Fibroblast of skin of left quadriceps (primary cell): ENCODE measurements around the gene RAB27B.
"Not testable (repeated sequence)": the region's sequence is repeated elsewhere in the genome, so short reads cannot be mapped to it uniquely, and the experiment has no call there.

Experiments
- DNase-seq, 2 experiments: peaks; one replicate each; pipeline ENCODE4 v3.0.0-alpha.2; 2013; ENCODE audit warnings: low read depth in 2 of 2

RAB27B gene

DNA sequence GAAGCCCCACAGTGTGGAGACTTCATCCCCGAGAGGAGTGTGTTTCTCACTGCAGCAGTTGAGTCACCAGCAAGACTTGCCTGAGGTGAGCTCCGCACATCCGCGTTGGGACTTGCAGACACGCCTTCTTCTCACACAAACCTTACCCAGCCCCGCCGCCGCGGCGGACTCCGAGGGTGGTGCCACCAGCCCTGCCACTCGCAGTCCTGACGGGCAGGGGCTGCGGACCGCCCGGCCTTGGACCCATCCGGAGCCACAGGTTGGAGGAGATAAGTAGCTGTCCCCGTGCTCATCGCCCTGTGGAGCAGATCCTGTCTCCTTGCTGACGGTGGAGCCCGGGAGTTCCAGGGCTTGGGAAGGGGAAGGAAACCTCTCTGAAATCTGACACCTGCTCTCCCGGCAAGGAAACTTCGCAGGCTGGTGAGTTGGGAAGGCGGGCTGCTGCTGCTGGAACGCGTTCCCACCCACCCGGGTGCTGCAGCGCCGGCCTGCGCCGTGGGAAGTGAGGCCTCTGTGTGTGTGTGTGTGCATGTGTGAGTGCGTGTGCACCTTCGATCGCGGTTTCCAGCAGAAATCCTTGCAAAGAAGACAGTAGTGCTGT, at the start of gene RAB27B:
RAB27B (plus strand) TSS at position 197 of the 601 bp plus-strand sequence. CDS start 49,109 bp downstream, outside the sequence.
- DNase-seq = peak; percentile 58 to 62

DNA sequence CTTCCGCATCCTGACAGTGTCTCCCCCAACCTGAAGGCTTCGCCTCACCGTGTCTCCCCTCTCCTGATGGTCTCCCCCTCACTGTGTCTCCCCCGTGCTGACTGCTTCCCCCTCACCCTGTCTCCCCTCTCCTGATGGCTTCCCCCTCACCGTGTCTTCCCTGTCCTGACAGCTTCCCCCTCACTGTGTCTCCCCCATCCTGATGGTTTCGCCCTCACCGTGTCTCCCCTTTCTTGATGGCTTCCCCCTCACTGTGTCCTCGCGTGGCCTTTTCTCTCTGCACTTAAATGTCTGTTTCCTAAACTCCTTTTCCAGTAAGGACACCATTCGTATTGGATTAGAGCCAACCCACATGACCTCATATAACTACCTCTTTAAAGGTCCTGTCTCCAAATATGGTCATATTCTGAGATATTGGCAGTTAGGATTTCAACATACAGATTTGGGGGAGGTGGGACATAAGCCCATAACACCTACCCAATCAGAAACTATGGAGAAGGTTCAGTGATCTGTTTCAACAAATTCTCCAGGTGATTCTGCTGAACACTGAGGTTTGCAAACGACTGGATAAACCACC, 47.9 kb upstream of the RAB27B start:
- no peak for DNase-seq

DNA sequence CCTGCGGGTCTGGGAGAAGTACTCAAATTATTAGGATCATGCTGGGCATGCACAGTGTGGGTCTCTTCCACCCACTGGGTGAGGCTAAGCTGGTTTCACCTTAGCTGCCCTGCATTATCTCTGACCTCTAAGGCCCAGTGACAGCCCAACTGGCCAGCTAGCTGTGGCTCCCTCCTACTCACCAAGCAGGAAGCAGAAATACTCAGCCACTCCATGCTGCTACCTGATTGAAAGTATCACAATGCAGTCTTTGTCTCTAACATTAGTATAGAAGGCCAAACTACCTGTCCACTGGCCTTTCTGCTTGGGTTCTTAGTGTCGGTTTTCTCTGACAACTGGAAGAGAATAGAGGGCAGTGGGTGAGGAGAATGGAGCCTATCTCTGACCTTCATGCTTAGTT, 47.3 kb upstream of the RAB27B start:
- DNase-seq = no peak

DNA sequence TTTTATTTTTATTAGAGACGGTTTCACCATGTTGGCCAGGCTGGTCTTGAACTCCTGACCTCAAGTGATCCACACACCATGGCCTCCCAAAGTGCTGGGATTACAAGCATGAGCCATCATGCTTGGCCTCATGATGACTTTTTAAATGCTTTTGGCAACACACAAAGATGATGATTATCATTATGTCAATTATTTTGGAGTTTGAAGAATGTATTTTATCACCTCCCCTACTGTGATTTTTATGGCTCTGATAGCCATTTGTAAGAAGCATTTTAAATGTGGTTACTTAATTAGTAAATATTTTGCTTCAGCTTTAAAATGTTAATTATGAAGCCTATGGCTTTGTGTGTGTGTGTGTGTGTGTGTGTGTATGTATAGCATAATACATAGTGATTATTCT, 45.1 kb upstream of the RAB27B start:
- no peak for DNase-seq

GRCh38 chr18:54786206-54786605, 42.1 kb upstream of the RAB27B start:
- no peak for DNase-seq

DNA sequence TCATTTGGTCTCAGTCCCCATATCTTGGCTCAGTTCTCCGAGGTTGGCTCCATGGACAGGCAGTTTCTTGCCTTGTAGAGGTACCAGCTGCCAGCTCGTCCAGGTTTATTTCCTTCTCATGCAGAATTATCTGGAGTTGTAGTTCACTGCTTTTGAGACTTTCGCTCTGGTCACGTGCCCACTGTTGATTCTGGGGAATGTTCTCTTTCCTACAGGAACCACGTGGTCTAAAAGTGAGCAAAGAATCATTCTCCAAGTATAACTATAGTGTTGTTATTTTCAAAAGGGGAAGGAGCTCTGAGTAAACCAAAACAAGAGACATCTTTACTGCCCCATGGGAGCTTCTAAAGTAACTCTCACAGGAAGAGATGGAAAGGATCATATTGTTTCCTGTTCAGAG, 41.2 kb upstream of the RAB27B start:
- no peak for DNase-seq

GRCh38 chr18:54787616-54788015, 40.7 kb upstream of the RAB27B start:
- DNase-seq = peak; percentile 79 to 80

DNA sequence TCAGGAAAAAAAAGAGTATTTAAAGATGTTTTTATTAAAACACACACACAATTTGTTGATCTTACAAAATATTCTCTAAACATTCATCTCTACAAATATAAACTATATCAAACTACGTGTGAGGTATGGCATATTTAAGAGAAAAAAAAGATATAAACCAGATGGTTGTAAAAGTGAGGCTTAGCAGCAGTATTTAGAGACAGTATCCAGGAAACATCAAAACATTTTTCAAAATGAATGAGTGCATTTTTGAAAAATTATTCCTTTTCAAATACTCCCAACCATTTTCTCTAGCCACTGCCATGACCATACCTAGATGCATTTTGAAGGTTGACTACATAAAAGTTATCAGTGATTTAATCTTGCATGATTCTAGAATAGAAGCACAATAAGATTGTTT, 38.2 kb upstream of the RAB27B start:
- no peak for DNase-seq

- no peak for DNase-seq
Observed at GRCh38 chr18:54791657-54792056, 36.6 kb upstream of the RAB27B start.

DNA sequence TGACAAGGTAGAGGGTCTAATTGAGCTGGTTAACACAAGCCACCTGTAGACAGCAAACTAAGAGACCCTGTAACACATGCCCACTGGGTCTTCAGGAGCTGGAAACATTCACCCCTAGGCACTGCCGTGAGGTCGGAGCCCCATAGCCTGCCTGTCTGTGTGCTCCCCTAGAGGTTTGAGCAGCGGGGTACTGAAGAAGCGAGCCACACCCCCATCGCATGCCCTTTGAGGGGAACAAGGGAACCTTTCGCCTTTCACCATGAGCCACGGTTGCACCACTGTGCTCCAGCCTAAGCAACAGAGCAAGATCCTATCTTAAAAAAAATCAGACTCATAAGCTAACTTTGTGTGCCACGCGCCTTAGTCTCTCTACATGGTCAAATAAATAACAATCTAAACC, 36.2 kb upstream of the RAB27B start:
- no peak for DNase-seq

DNA sequence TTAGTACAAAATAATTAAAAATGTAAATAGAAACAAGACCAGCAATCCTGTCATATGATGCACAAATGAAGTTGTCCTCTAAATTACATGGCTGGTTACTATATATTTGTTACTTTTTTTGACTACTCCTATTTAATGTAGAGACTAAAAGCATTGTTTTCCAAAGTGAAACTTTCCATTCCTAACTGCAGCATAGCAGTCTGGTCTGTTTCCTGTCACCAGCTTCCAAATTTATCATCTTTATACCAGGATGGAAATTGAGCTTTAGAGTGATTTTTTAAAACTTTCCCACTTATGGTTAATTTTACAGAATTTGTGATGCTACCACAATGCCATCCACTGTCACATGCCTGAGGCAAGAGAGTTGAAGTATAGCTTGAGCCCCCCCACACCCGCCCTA, 33.5 kb upstream of the RAB27B start:
- no peak for DNase-seq

- DNase-seq = no peak
Observed at GRCh38 chr18:54798186-54798585, 30.1 kb upstream of the RAB27B start.

DNA sequence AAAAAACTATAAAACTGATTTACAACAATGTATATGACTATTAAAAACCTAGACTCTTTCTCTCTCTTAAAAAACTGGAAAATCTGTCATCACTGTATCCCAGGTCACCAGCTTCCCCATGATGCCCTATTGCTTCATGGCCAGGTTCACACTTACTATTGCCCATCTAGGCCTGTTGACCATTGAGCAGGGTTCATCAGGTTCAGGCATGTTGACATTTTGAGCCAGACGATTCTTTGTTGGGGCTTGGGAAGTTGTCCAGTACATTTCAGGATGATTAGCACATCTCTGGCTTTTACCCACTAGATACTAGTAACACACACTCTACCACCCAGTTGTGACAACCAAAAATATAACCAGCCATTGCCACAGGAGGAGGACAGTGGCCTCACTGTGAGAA, 26.9 kb upstream of the RAB27B start:
- no peak for DNase-seq

- no peak for DNase-seq
Observed at GRCh38 chr18:54802178-54802577, 26.1 kb upstream of the RAB27B start.

GRCh38 chr18:54802686-54803395, 25.4 kb upstream of the RAB27B start:
- DNase-seq = no peak

DNA sequence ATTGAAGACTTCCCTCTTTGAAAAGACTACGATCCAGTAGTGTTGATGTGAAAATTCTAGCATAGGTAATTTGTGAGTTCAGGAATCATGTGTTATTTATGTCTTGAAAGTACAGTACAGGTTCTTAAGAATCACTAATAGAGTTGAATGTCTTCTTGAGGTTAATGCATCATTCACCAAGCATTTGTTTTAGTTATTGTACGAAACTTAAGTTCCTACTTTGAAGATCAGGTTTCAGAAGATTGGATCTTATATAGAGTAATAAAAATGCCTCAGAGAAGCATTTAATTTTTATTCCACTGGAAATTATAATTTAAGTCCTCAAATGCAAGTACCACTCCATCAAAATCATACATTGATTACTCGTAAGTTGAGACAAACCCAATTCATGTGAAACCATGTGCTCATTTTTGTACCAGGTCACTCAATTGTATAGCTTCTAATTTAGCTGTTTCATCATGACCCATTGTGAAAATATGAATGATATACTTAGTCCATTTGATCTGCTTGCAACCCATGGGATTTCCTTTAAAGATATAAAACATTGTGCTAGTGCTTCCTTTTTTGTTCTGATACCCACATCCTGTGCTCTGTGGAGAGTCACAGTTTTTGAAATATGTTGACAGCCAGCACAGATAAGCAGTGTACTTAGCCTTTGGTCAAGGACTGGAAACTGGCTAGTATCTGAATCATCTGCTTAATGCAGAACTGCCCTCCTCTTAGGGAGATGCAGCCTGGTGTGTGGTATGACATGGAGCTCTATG, 22.5 kb upstream of the RAB27B start:
- peak; percentile 45 to 53 for DNase-seq

- DNase-seq = no peak
Observed at GRCh38 chr18:54806526-54806925, 21.8 kb upstream of the RAB27B start.

DNA sequence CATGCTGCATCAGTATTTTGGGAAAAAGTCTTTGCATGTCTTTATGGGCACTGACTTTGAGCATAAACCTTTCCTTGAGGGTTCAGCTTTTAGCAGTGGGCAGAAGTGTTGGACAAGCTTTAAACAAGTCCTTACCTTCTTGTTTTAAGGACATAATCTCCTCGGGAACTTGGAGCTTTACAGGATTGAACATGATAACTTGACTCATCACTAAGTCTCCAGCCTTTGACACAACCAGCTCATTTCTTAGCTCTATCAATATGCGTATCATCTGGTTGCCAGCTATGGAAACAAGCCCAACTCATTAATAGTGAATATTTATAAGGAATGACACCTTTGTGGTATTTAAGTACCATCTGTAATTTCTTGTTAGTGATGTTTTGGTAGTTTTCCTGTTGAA, 21.0 kb upstream of the RAB27B start:
- no peak for DNase-seq

DNA sequence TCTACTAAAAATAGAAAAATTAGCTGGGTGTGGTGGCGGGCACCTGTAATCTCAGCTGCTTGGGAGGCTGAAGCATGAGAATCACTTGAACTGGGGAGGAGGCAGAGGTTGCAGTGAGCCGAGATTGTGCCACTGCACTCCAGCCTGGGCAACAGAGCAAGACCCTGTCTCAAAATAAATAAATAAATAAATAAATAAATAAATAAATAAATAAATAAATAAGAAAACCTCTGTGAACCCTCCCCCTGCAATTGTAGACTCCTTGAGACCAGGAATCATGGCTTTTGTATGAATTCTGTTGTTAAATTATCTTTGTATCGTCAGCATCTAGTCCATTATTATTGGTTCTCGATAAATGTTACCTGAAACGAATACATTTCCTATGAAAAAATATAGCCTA, 17.6 kb upstream of the RAB27B start:
- not testable (repeated sequence) for DNase-seq

GRCh38 chr18:54812885-54813284, 15.4 kb upstream of the RAB27B start:
- DNase-seq = no peak

DNA sequence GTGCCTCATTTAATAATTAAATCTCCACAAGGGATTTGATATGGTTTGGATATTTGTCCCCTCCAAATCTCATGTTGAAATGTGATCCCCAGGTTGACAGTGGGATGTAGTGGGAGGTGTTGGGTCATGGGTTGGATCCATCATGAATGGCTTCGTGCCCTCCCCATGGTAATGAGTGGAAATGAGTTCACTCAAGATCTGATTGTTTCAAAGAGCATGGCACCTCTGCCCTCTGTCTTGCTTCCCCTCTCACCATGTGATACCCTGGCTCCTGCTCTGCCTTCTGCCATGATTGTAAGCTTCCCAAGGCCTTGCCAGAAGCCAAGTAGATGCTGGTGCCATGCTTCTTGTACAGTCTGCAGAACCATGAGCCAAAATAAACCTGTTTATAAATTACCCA, 15.0 kb upstream of the RAB27B start:
- DNase-seq = no peak

DNA sequence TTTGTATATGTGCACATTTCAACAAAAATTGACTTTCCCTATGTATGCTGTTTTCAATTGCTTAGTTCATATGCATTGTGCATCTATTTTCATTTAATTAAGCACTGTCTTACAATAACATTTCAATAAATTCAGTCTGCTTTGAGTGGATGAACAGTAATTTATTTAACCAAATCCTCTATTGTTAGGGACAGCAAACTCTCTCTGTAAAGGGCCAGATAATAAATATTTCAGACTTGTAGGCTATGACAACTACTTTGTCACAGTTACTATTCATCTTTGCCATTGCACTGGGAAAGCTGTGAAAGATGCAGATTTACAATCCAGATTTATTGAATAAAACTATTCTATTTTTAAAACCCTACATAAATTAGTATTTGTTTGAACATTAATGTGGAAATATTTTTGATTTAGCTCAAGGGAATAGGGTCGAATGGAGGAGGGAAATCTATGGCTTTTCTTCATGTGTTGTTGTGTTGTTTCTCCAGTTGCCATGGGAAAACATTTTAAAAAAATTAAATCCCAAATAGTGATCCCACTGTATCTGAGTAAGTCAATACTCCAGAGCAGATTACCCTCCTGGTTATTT, 14.2 kb upstream of the RAB27B start:
- no peak for DNase-seq
